ENCODE data around the gene IL17D. TPM values are rescaled to one million over a fixed set of nuclear protein-coding genes. Genes with fewer than 3 reads are reported as not detected.
"Not testable (repeated sequence)": the region's sequence is repeated elsewhere in the genome, so short reads cannot be mapped to it uniquely, and the experiment has no call there.

Gene IL17D
- polyA plus RNA-seq, 1 experiment = 0.48 TPM

- no peak overlapping the region for H3K4me3 ChIP-seq (ENCODE audit: low read depth, low read length)
- ChIA-PET POLR2A (no interaction called here), CTCF (no interaction called here)
- H3K27me3 ChIP-seq (ENCODE audit: control insufficient read depth, insufficient read depth, low read length) = no peaks in the 10 kb centered on the region
- no peak for DNase-seq (ENCODE audit: low read depth)
- H3K36me3 ChIP-seq (ENCODE audit: control insufficient read depth, insufficient read depth, low read length) = no peaks in the 10 kb centered on the region; the same call in 1 of the 2 replicates
- TF ChIP-seq CTCF (IDR thresholded peaks at IDR 0.05; ENCODE audit: insufficient read depth, low read depth, low read length) = no peak
These were observed 35.1 kb downstream of the IL17D start for GRCh38 chr13:20738616-20739015.

- Histone ChIP-seq H3K36me3 (ENCODE audit: control insufficient read depth, insufficient read depth, low read length) (no peaks in the 10 kb centered on the region; the same call in 1 of the 2 replicates), H3K4me3 (ENCODE audit: low read depth, low read length) (no peak overlapping the region), H3K27me3 (ENCODE audit: control insufficient read depth, insufficient read depth, low read length) (no peaks in the 10 kb centered on the region)
- ChIA-PET POLR2A (no interaction called here), CTCF (interaction anchor here (0.6 kb wide), 1 partner anchor 391 kb away, joined by 4 read pairs; no protein-coding TSS in a partner anchor)
- TF ChIP-seq CTCF (IDR thresholded peaks at IDR 0.05; ENCODE audit: insufficient read depth, low read depth, low read length) = no peak
- DNase-seq (ENCODE audit: low read depth) = no peak
These were observed 36.5 kb downstream of the IL17D start for GRCh38 chr13:20740021-20740420.

GRCh38 chr13:20743830-20744404 lies 40.4 kb downstream of the IL17D start:
- CTCF ChIA-PET; H3K36me3 ChIP-seq (ENCODE audit: control insufficient read depth, insufficient read depth, low read length); H3K27me3 ChIP-seq (ENCODE audit: control insufficient read depth, insufficient read depth, low read length); POLR2A ChIA-PET; DNase-seq (ENCODE audit: low read depth); H3K4me3 ChIP-seq (ENCODE audit: low read depth, low read length): not testable (repeated sequence)

GRCh38 chr13:20749377-20749776 lies 45.9 kb downstream of the IL17D start:
- POLR2A ChIA-PET = no interaction called here
- Histone ChIP-seq H3K27me3 (ENCODE audit: control insufficient read depth, insufficient read depth, low read length) (no peaks in the 10 kb centered on the region), H3K36me3 (ENCODE audit: control insufficient read depth, insufficient read depth, low read length) (no peaks in the 10 kb centered on the region), H3K4me3 (ENCODE audit: low read depth, low read length) (no peak overlapping the region)
- DNase-seq (ENCODE audit: low read depth) = no peak
- no peak for TF ChIP-seq CTCF (IDR thresholded peaks at IDR 0.05; ENCODE audit: insufficient read depth, low read depth, low read length)
- CTCF ChIA-PET = no interaction called here

GRCh38 chr13:20754009-20754408 lies 50.5 kb downstream of the IL17D start:
- DNase-seq (ENCODE audit: low read depth) = no peak
- ChIA-PET POLR2A (no interaction called here), CTCF (interaction anchor here (1.1 kb wide), 1 partner anchor 74 kb away, joined by 4 read pairs; no protein-coding TSS in a partner anchor)
- TF ChIP-seq CTCF (IDR thresholded peaks at IDR 0.05; ENCODE audit: insufficient read depth, low read depth, low read length) = no peak
- Histone ChIP-seq H3K4me3 (ENCODE audit: low read depth, low read length) (no peak overlapping the region), H3K27me3 (ENCODE audit: control insufficient read depth, insufficient read depth, low read length) (no peaks in the 10 kb centered on the region), H3K36me3 (ENCODE audit: control insufficient read depth, insufficient read depth, low read length) (peaks cover 4% of the 10 kb centered on the region; the same call in 1 of the 2 replicates)

GRCh38 chr13:20760872-20761271 lies 57.4 kb downstream of the IL17D start:
- Histone ChIP-seq H3K4me3 (ENCODE audit: low read depth, low read length) (no peak overlapping the region), H3K27me3 (ENCODE audit: control insufficient read depth, insufficient read depth, low read length) (no peaks in the 10 kb centered on the region), H3K36me3 (ENCODE audit: control insufficient read depth, insufficient read depth, low read length) (peaks cover 1% of the 10 kb centered on the region; the same call in 1 of the 2 replicates)
- no peak for TF ChIP-seq CTCF (IDR thresholded peaks at IDR 0.05; ENCODE audit: insufficient read depth, low read depth, low read length)
- ChIA-PET CTCF (interaction anchor here (0.9 kb wide), 1 partner anchor 85 kb away, joined by 3 read pairs; no protein-coding TSS in a partner anchor), POLR2A (no interaction called here)
- DNase-seq (ENCODE audit: low read depth) = no peak
